ENCODE measurements around the gene STPG4. TPM values are rescaled to one million over a fixed set of nuclear protein-coding genes. Genes with fewer than 3 reads are reported as not detected.
"Not testable (repeated sequence)": the region's sequence is repeated elsewhere in the genome, so short reads cannot be mapped to it uniquely, and the experiment has no call there.

STPG4 gene
- total RNA-seq, 1 experiment from 2014 or later: 7.1 TPM

DNA sequence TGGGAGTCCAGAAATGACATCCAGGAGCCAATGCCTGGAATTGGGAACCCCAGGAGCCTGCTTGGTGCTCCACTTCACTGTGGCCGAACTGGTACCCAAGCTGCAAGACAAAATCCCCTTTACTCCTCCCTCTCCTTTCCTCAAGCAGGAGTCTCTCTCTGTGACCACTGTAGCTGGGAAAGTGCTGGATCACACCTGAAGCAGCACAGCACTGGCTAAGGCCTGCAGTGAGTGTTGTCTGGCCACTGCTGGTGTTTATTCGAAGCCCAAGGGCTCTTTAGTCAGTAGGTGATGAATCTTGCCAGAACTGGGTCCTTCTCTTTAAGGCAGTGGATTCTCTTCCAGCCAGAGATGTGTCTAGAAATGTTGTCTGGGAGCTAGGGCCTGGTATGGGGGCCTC, 26.4 kb downstream of the STPG4 start:
- DNase-seq (ENCODE audit: low spot score): no peak

- no peak for DNase-seq (ENCODE audit: low spot score)
Measured at GRCh38 chr2:47127862-47128543, 27.1 kb downstream of the STPG4 start.

DNA sequence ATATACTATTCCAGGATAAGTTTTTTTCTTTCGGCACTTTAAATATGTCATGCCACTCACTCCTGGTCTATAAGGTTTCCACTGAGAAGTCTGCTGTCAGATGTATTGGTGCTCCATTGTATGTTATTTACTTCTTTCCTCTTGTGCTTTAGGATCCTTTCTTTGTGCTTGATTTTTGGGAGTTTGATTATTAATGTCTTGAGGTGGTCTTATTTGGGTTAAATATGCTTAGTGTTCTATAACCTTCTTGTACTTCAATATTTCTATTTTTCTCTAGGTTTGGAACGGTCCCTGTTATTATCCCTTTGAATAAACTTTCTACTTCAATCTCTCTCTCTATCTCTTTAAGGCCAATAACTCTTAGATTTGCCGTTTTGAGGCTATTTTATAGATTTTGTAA, 28.3 kb downstream of the STPG4 start:
- DNase-seq (ENCODE audit: low spot score): no peak

DNA sequence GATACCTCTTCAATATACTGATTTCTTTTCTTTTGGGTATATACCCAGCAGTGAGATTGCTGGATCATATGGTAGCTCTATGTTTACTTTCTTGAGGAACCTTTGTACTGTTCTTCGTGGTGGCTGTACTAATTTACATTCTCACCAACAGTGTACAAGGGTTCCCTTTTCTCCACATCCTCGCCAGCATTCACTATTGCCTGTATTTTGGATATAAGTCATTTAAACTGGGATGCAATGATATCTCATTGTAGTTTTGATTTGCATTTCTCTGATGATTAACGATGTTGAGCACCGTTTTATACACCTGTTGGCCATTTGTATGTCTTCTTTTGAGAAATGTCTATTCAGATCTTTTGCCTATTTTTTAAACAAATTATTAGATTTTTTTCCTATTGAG, 30.4 kb downstream of the STPG4 start:
- DNase-seq (ENCODE audit: low spot score): not testable (repeated sequence)

DNA sequence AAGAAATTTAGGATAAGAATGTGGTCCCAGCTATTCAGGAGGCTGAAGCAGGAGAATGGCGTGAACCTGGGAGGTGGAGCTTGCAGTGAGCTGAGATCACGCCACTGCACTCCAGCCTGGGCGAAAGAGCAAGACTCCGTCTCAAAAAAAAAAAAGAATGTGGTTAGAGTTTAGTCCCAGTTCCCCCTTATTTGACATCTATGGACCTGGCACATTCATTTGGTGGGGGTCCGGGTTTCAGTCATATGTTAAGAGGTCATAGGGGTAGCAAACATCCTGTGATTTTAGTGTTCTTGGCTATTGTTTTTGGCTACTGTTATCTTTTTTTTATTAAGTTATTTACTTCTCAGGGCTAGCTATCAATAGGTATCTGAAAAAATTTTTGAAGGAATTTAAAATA, 34.7 kb downstream of the STPG4 start:
- DNase-seq (ENCODE audit: low spot score): not testable (repeated sequence)

GRCh38 chr2:47119001-47119400, 36.1 kb downstream of the STPG4 start:
- DNase-seq (ENCODE audit: low spot score): no peak

- no peak for DNase-seq (ENCODE audit: low spot score)
Measured at GRCh38 chr2:47118581-47118980, 36.5 kb downstream of the STPG4 start.

DNA sequence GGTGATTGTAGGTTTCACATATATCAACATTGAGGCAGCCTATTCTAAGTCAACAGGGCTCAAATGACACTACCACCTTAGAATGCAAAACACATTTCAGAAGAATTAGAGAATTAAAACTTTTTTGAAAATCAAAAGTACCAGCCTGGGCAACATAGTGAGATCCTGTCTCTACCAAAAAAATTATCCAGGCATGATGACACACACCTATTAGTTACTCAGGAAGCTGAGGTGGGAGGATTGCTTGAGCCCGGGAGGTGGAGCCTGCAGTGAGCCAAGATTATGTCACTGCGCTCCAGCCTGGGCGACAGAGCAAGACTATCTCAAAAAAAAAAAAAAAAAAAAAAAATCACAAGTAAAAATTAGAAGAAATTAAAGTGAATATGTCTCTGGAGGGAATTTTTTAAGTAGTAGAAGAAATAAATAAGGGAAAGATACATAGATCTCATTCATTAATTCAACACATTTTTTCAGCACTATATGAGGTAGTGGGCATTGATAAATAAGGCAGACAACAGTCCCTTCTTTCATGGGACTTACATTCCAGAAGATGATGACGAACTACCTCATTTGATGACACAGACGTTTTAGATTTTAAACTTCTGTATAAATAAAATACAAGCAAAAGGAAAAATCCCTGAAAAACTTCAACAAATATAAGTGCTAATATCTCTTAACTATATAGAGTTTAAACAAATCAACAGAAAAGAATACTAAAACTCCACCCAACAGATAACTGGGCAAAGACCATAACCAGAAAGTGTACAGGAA, 42.3 kb downstream of the STPG4 start:
- no peak for DNase-seq (ENCODE audit: low spot score)

- no peak for DNase-seq (ENCODE audit: low spot score)
Measured at GRCh38 chr2:47109680-47110079, 45.4 kb downstream of the STPG4 start.

GRCh38 chr2:47109007-47109375, 46.1 kb downstream of the STPG4 start:
- DNase-seq (ENCODE audit: low spot score): no peak

DNA sequence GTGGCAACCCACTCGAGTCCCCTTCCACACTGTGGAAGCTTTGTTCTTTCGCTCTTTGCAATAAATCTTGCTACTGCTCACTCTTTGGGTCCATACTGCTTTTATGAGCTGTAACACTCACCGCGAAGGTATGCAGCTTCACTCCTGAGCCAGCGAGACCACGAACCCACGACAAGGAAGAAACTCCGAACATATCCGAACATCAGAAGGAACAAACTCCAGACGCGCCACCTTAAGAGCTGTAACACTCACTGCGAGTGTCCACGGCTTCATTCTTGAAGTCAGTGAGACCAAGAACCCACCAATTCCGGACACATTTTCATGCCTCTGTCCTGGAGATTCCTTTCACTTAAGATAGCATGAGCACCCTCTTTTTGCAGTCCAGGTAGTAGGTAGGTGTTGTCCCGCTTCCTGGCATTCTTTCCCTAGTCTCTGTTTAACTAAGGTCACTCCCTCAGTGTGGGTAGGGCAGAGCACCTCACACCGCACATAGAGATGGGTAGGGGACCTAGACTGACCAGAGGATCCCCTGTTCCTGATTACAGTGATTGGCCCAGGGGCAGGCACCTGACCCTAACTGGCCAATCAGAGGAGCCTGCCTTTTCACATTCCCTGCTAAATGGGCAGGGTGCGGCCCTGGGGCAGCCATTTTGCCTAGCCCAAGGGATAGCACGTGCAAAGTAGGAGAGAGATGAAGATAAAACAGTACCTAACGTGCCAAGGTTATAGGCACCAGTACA, 46.7 kb downstream of the STPG4 start:
- peak; percentile 92 for DNase-seq (ENCODE audit: low spot score)

- DNase-seq (ENCODE audit: low spot score): not testable (repeated sequence)
Measured at GRCh38 chr2:47107201-47107600, 47.9 kb downstream of the STPG4 start.

DNA sequence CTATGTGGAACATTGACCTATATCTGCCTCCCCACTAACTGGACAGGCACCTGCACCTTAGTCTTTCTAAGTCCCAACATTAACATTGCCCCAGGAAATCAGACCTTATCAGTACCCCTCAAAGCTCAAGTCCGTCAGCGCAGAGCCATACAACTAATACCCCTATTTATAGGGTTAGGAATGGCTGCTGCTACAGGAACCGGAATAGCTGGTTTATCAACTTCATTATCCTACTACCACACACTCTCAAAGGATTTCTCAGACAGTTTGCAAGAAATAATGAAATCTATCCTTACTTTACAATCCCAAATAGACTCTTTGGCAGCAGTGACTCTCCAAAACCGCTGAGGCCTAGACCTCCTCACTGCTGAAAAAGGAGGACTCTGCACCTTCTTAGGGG, 48.9 kb downstream of the STPG4 start:
- peak; percentile 47 for DNase-seq (ENCODE audit: low spot score)

DNA sequence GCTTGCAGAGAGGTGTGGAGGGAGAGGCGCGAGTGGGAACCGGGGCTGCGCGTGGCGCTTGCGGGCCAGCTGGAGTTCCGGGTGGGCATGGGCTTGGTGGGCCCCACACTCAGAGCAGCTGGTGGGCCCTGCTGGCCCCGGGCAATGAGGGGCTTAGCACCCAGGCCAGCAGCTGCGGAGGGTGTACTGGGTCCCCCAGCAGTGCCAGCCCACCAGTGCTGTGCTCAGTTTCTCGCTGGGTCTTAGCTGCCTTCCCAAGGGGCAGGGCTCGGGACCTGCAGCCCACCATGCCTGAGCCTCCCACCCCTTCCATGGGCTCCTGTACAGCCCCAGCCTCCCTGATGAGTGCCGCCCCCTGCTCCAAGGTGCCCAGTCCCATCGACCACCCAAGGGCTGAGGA, 55.4 kb downstream of the STPG4 start:
- DNase-seq (ENCODE audit: low spot score): not testable (repeated sequence)

GRCh38 chr2:47098953-47099352, 56.2 kb downstream of the STPG4 start:
- no peak for DNase-seq (ENCODE audit: low spot score)

DNA sequence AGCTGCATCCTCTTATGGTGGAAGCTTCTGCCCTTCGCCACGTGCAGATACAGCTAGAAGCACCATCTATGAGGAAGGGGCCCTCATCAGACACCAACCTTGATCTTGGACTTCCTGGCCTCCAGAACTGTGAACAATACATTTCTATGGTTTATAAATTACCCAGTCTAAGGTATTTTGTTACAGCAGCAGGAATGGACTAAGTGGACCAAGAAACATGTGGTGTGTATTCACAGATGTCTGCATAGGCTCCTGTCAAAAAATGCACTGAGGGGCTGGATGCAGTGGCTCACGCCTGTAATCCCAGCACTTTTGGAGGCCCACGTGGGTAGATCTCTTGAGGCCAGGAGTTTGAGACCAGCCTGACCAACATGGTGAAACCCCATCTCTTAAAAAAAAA, 57.5 kb downstream of the STPG4 start:
- DNase-seq (ENCODE audit: low spot score): no peak

GRCh38 chr2:47096451-47096850, 58.7 kb downstream of the STPG4 start:
- no peak for DNase-seq (ENCODE audit: low spot score)

- DNase-seq (ENCODE audit: low spot score): no peak
Measured at GRCh38 chr2:47095349-47096020, 59.6 kb downstream of the STPG4 start.

- DNase-seq (ENCODE audit: low spot score): no peak
Measured at GRCh38 chr2:47094511-47095142, 60.5 kb downstream of the STPG4 start.

DNA sequence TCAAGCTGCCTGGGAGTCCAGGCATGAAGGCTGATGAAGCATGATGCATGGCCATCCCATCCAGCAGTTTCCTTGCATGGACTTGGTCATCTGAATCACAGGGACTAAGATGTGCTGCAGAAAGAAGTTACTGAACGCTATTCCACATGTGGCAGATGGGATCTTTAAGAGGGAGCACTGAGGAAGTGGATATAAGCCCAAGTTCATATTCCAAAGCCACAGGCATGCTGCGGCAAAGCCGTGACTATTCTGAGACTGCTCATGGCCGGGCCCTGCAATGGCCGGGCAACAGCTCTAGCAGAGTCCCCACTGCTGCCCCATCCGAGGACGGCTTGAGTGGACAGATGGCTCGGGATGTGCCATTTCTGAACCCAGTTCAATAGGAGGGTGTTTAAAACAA, 61.5 kb downstream of the STPG4 start:
- no peak for DNase-seq (ENCODE audit: low spot score)

GRCh38 chr2:47092465-47092864, 62.6 kb downstream of the STPG4 start:
- no peak for DNase-seq (ENCODE audit: low spot score)

GRCh38 chr2:47091118-47091517, 64.0 kb downstream of the STPG4 start:
- no peak for DNase-seq (ENCODE audit: low spot score)

Measured in HT-29 (cell line).